ENCODE measurements around the gene SSRP1.
A peak's percentile ranks its signal among the peaks of the same experiment; 100 is the strongest.

The SSRP1 gene

GRCh38 chr11:57359896-57360690, 24.4 kb upstream of the SSRP1 start:
- H3K4me3 ChIP-seq (ENCODE audit: low read depth, low read length): no peak overlapping the region

- no peak overlapping the region for H3K4me3 ChIP-seq (ENCODE audit: low read depth, low read length)
Observed at GRCh38 chr11:57359396-57359795, 23.7 kb upstream of the SSRP1 start.

- no peak overlapping the region for H3K4me3 ChIP-seq (ENCODE audit: low read depth, low read length)
Observed at GRCh38 chr11:57358991-57359390, 23.3 kb upstream of the SSRP1 start.

GRCh38 chr11:57358543-57358961, 22.9 kb upstream of the SSRP1 start:
- no peak overlapping the region for H3K4me3 ChIP-seq (ENCODE audit: low read depth, low read length)

GRCh38 chr11:57357856-57358255, 22.2 kb upstream of the SSRP1 start:
- no peak overlapping the region for H3K4me3 ChIP-seq (ENCODE audit: low read depth, low read length)

- no peak overlapping the region for H3K4me3 ChIP-seq (ENCODE audit: low read depth, low read length)
Observed at GRCh38 chr11:57357310-57357709, 21.6 kb upstream of the SSRP1 start.

- no peak overlapping the region for H3K4me3 ChIP-seq (ENCODE audit: low read depth, low read length)
Observed at GRCh38 chr11:57356268-57356667, 20.6 kb upstream of the SSRP1 start.

- H3K4me3 ChIP-seq (ENCODE audit: low read depth, low read length): no peak overlapping the region
Observed at GRCh38 chr11:57354699-57355098, 19.0 kb upstream of the SSRP1 start.

- no peak overlapping the region for H3K4me3 ChIP-seq (ENCODE audit: low read depth, low read length)
Observed at GRCh38 chr11:57353852-57354251, 18.2 kb upstream of the SSRP1 start.

GRCh38 chr11:57353446-57353845, 17.8 kb upstream of the SSRP1 start:
- no peak overlapping the region for H3K4me3 ChIP-seq (ENCODE audit: low read depth, low read length)

GRCh38 chr11:57353036-57353435, 17.3 kb upstream of the SSRP1 start:
- H3K4me3 ChIP-seq (ENCODE audit: low read depth, low read length): no peak overlapping the region

GRCh38 chr11:57349491-57350274, 14.0 kb upstream of the SSRP1 start:
- H3K4me3 ChIP-seq (ENCODE audit: low read depth, low read length): peak overlapping the region; percentile 25

- H3K4me3 ChIP-seq (ENCODE audit: low read depth, low read length): no peak overlapping the region
Observed at GRCh38 chr11:57348636-57349313, 13.1 kb upstream of the SSRP1 start.

- no peak overlapping the region for H3K4me3 ChIP-seq (ENCODE audit: low read depth, low read length)
Observed at GRCh38 chr11:57348052-57348451, 12.4 kb upstream of the SSRP1 start.

- no peak overlapping the region for H3K4me3 ChIP-seq (ENCODE audit: low read depth, low read length)
Observed at GRCh38 chr11:57347336-57347735, 11.6 kb upstream of the SSRP1 start.

GRCh38 chr11:57345555-57346211, 10.0 kb upstream of the SSRP1 start:
- no peak overlapping the region for H3K4me3 ChIP-seq (ENCODE audit: low read depth, low read length)

GRCh38 chr11:57344826-57345225, 9.1 kb upstream of the SSRP1 start:
- no peak overlapping the region for H3K4me3 ChIP-seq (ENCODE audit: low read depth, low read length)

- H3K4me3 ChIP-seq (ENCODE audit: low read depth, low read length): no peak overlapping the region
Observed at GRCh38 chr11:57343825-57344224, 8.1 kb upstream of the SSRP1 start.

- H3K4me3 ChIP-seq (ENCODE audit: low read depth, low read length): no peak overlapping the region
Observed at GRCh38 chr11:57342702-57343101, 7.0 kb upstream of the SSRP1 start.

- no peak overlapping the region for H3K4me3 ChIP-seq (ENCODE audit: low read depth, low read length)
Observed at GRCh38 chr11:57341250-57341808, 5.6 kb upstream of the SSRP1 start.

Measured in iPS-11a (cell line).